Kidney (tissue), 14 donors: ENCODE results near the gene NCOA1. TPM values are rescaled to one million over a fixed set of nuclear protein-coding genes. Genes with fewer than 3 reads are reported as not detected.

ENCODE experiments used
- DNase-seq, 5 donors: peaks; one replicate each; pipeline ENCODE4 v3.0.0-alpha.2; 2013 to 2020
- FAIRE-seq: peaks from 2 replicates; lab custom pipeline; 2012; peaks lifted over from hg19 to GRCh38; lab: Jason Lieb, UNC
- H3K27ac ChIP-seq, 2 donors: one replicate each; pipeline ENCODE4 v1.7.0; 2013; ENCODE audit warnings: low read depth in 2 of 2, low read length in 2 of 2, inconsistent platforms in 1 of 2
- H3K27me3 ChIP-seq: one replicate; pipeline ENCODE4 v1.7.1; 2013; ENCODE audit warnings: low read length, inconsistent platforms; ENCODE audit not compliant: control insufficient read depth, insufficient read depth
- H3K36me3 ChIP-seq, 3 donors: one replicate each; pipeline versions ENCODE4 v1.7.0 to v1.7.1; 2013; ENCODE audit warnings: low read length in 3 of 3, control low read depth in 1 of 3, inconsistent platforms in 1 of 3; ENCODE audit not compliant: insufficient read depth in 3 of 3, control insufficient read depth in 2 of 3
- H3K4me1 ChIP-seq, 3 donors: one replicate each; pipeline versions ENCODE4 v1.7.0 to v1.7.1; 2013; ENCODE audit warnings: low read length in 3 of 3, inconsistent platforms in 1 of 3, low read depth in 1 of 3; ENCODE audit not compliant: control insufficient read depth in 2 of 3, insufficient read depth in 2 of 3
- H3K4me3 ChIP-seq, 3 donors: one replicate each; pipeline versions ENCODE4 v1.7.0 to v1.8.1; 2013; ENCODE audit warnings: low read length in 3 of 3, control low read depth in 1 of 3, inconsistent platforms in 1 of 3
- H3K9ac ChIP-seq, 3 donors: one replicate each; pipeline versions ENCODE4 v1.7.0 to v1.7.1; 2013; ENCODE audit warnings: low read length in 3 of 3, control low read depth in 1 of 3, inconsistent platforms in 1 of 3
- H3K9me3 ChIP-seq, 3 donors: one replicate each; pipeline versions ENCODE4 v1.7.0 to v1.7.1; 2013; ENCODE audit warnings: low read length in 3 of 3, control low read depth in 1 of 3, inconsistent platforms in 1 of 3; ENCODE audit not compliant: control insufficient read depth in 2 of 3, insufficient read depth in 1 of 3
- CTCF ChIP-seq: IDR thresholded peaks from 3 replicates; pipeline ENCODE4 v1.5.1; 2012; ENCODE audit warnings: mild to moderate bottlenecking, moderate library complexity, borderline replicate concordance; ENCODE audit not compliant: insufficient read depth; ENCODE audit errors: extremely low read depth
- intact Hi-C: fragments of 100-400 bp; cut with DNase I; formaldehyde crosslinking; loops from one replicate; pipeline ENCODE4 v1.11.1; 2022
- polyA plus RNA-seq: library from polyadenylated mRNA; stranded (reverse); fragments of 350-450 nt; fragmentation: Illumina TruSeq; extraction: RNeasy Lipid Tissue Mini Kit (QIAGEN cat#74804); gene quantifications from one replicate; pipeline ENCODE4 v1.2.3, GENCODE V29; 2014; ENCODE audit warnings: low read depth, low replicate concordance; ENCODE audit not compliant: insufficient read depth
- total RNA-seq: library from RNA; stranded (reverse); fragmentation: NEBNext Ultra II Directional; extraction: Animal tissue kit (Norgen Biotek cat#: 25700); gene quantifications from one replicate; pipeline ENCODE4 v1.2.1, GENCODE V29; 2021
- donor health status: control.
- donor health status: control.
- donor health status: control.
- donor health status: control.
- donor health status: control.
- donor health status: DM: yes; HTN: yes; CAD: no.
- donor health status: Normal renal cell carcinoma (clear cell type).

Gene NCOA1
- total and polyA plus RNA-seq, 2 donors from 2014 or later: 11.6 to 41.5 TPM

GRCh38 chr2:24459224-24460161 is 31.6 kb upstream of the NCOA1 start:
- FAIRE-seq: no peak
- intact Hi-C loops: no loop called here
- Histone ChIP-seq H3K36me3 (no peaks in the 10 kb centered on the region), H3K27me3 (no peaks in the 10 kb centered on the region), H3K27ac (no peak overlapping the region), H3K4me1 (no peaks in the 10 kb centered on the region), H3K4me3 (no peak overlapping the region), H3K9me3 (no peaks in the 10 kb centered on the region), H3K9ac (no peak overlapping the region)
- no peak for TF ChIP-seq CTCF
- DNase-seq: no peak

GRCh38 chr2:24461685-24462084 is 29.4 kb upstream of the NCOA1 start:
- H3K36me3 ChIP-seq: no peaks in the 10 kb centered on the region
- H3K4me3 ChIP-seq: no peak overlapping the region
- H3K27ac ChIP-seq: no peak overlapping the region
- no peaks in the 10 kb centered on the region for H3K4me1 ChIP-seq
- intact Hi-C loops: no loop called here
- DNase-seq (no peak), FAIRE-seq (no peak)
- no peak for TF ChIP-seq CTCF
- no peak overlapping the region for H3K9ac ChIP-seq
- no peaks in the 10 kb centered on the region for H3K9me3 ChIP-seq
- H3K27me3 ChIP-seq: no peaks in the 10 kb centered on the region

- intact Hi-C loops: no loop called here
- no peak for TF ChIP-seq CTCF
- H3K36me3 ChIP-seq: no peaks in the 10 kb centered on the region
- no peak overlapping the region for H3K27ac ChIP-seq
- H3K9me3 ChIP-seq: no peaks in the 10 kb centered on the region
- H3K9ac ChIP-seq: no peak overlapping the region
- FAIRE-seq (no peak), DNase-seq (no peak)
- no peak overlapping the region for H3K4me3 ChIP-seq
- no peaks in the 10 kb centered on the region for H3K4me1 ChIP-seq
- no peaks in the 10 kb centered on the region for H3K27me3 ChIP-seq
Measured at GRCh38 chr2:24463271-24463670, 27.8 kb upstream of the NCOA1 start.
